B cell (primary cell): ENCODE measurements around the gene PRKCH. TPM values are rescaled to one million over a fixed set of nuclear protein-coding genes. Genes with fewer than 3 reads are reported as not detected.

Source experiments
- ATAC-seq: fragments of 200-7000 bp; cut with Tn5 transposase; one replicate; pipeline ENCODE4 v1.10.0; 2021; ENCODE audit warnings: low read depth, mild to moderate bottlenecking, moderate number of reproducible peaks, moderate library complexity
- CTCF ChIA-PET: fragments of 350-600 bp; sonication (Branson Sonifier 250); formaldehyde crosslinking; loops from one replicate; lab custom pipeline; 2021; ENCODE audit warnings: antibody characterized with exemption, inconsistent platforms; lab: Charles Lee
- POLR2A ChIA-PET: fragments of 350-600 bp; sonication (Branson Sonifier 250); formaldehyde crosslinking; loops from one replicate; lab custom pipeline; 2021; ENCODE audit warnings: antibody characterized with exemption; lab: Charles Lee
- DNase-seq: peaks from one replicate; pipeline ENCODE4 v3.0.0; 2013
- H2AFZ ChIP-seq: 2 replicates; pipeline ENCODE4 v1.6.1; 2012; ENCODE audit warnings: mild to moderate bottlenecking, low read depth, low read length; ENCODE audit not compliant: insufficient read depth, poor library complexity, severe bottlenecking
- H3K27ac ChIP-seq, 2 donors: 1 replicate in 1 of 2; 2 replicates in 1 of 2; pipeline ENCODE4 v1.5.1; 2012 to 2013; ENCODE audit warnings: low read length in 2 of 2, mild to moderate bottlenecking in 2 of 2, moderate library complexity in 1 of 2
- H3K27me3 ChIP-seq, 4 experiments: fragments of 200-600 bp in 1 of 4; sonication (generic) in 1 of 4; replicated peaks in 1 of 4; 1 replicate in 2 of 4; 2 replicates in 2 of 4; pipeline versions ENCODE4 v1.6.1 to v1.7.0; 2013 to 2016; ENCODE audit warnings: low read length in 3 of 4, mild to moderate bottlenecking in 2 of 4, mixed read lengths in 1 of 4, moderate library complexity in 1 of 4; ENCODE audit not compliant: insufficient read depth in 4 of 4, control insufficient read depth in 3 of 4; ENCODE audit errors: control extremely low read depth in 1 of 4
- H3K36me3 ChIP-seq, 2 experiments: replicated peaks in 1 of 2; 1 replicate in 1 of 2; 2 replicates in 1 of 2; pipeline versions ENCODE4 v1.6.1 to v1.7.1; 2013; ENCODE audit warnings: low read length in 1 of 2; ENCODE audit not compliant: insufficient read depth in 2 of 2, control insufficient read depth in 1 of 2; ENCODE audit errors: control extremely low read depth in 1 of 2, extremely low read depth in 1 of 2
- H3K4me1 ChIP-seq, 2 donors: fragments of 200-600 bp in 1 of 2; sonication (generic) in 1 of 2; 1 replicate in 1 of 2; 2 replicates in 1 of 2; pipeline versions ENCODE4 v1.5.1 to v1.6.1; 2013 to 2017; ENCODE audit warnings: low read length in 2 of 2; ENCODE audit not compliant: control insufficient read depth in 2 of 2, insufficient read depth in 2 of 2
- H3K4me2 ChIP-seq: replicated peaks from 2 replicates; pipeline ENCODE3; 2012; ENCODE audit warnings: mild to moderate bottlenecking, low read depth, low read length; ENCODE audit not compliant: poor library complexity, severe bottlenecking
- H3K4me3 ChIP-seq, 5 experiments: fragments of 200-600 bp in 1 of 5; sonication (generic) in 1 of 5; 1 replicate in 3 of 5; 2 replicates in 2 of 5; pipeline versions ENCODE4 v1.5.1 to v1.7.0; 2011 to 2016; ENCODE audit warnings: low read length in 4 of 5, mild to moderate bottlenecking in 4 of 5, low read depth in 2 of 5, control low read depth in 1 of 5, moderate library complexity in 1 of 5; ENCODE audit not compliant: insufficient read depth in 1 of 5; ENCODE audit errors: control extremely low read depth in 1 of 5, extremely low read depth in 1 of 5
- H3K79me2 ChIP-seq: fragments of 200-600 bp; sonication (generic); one replicate; pipeline ENCODE4 v1.6.0; 2016; ENCODE audit warnings: low read length; ENCODE audit not compliant: control insufficient read depth, insufficient read depth
- H3K9ac ChIP-seq: fragments of 200-600 bp; sonication (generic); 2 replicates; pipeline ENCODE4 v1.6.1; 2017; ENCODE audit warnings: mild to moderate bottlenecking, low read length, moderate library complexity
- H3K9me3 ChIP-seq, 3 donors: one replicate each; pipeline versions ENCODE4 v1.6.1 to v1.7.1; 2013; ENCODE audit warnings: low read length in 2 of 3; ENCODE audit not compliant: control insufficient read depth in 2 of 3, insufficient read depth in 1 of 3; ENCODE audit errors: control extremely low read depth in 1 of 3
- H4K20me1 ChIP-seq: 2 replicates; pipeline ENCODE4 v1.6.0; 2012; ENCODE audit warnings: mild to moderate bottlenecking, low read length; ENCODE audit not compliant: insufficient read depth, control insufficient read depth, poor library complexity, severe bottlenecking
- H3K27ac Mint-ChIP-seq: one replicate; pipeline ENCODE4 v1.8.0; 2021; ENCODE audit warnings: mixed read lengths
- H3K27me3 Mint-ChIP-seq: one replicate; pipeline ENCODE4 v1.8.0; 2021; ENCODE audit warnings: mixed read lengths
- H3K4me1 Mint-ChIP-seq: one replicate; pipeline ENCODE4 v1.8.0; 2021; ENCODE audit warnings: mixed read lengths
- H3K4me3 Mint-ChIP-seq: one replicate; pipeline ENCODE4 v1.8.0; 2021; ENCODE audit warnings: mixed read lengths
- H3K9me3 Mint-ChIP-seq: one replicate; pipeline ENCODE4 v1.8.0; 2022; ENCODE audit warnings: mixed read lengths; ENCODE audit not compliant: insufficient read depth
- CTCF ChIP-seq: fragments of 200-600 bp; IDR thresholded peaks from one replicate; pipeline ENCODE4 v1.8.0; 2022; ENCODE audit warnings: antibody characterized with exemption, mild to moderate bottlenecking
- EZH2 ChIP-seq: IDR thresholded peaks from 2 replicates; pipeline ENCODE4 v1.6.1; 2012; ENCODE audit warnings: borderline replicate concordance, low read depth, mild to moderate bottlenecking, moderate library complexity, low read length; ENCODE audit not compliant: insufficient read depth, poor library complexity, severe bottlenecking
- WGBS: methylation state at CpG from one replicate; pipeline ENCODE4 v1.1.5; 2013; ENCODE audit warnings: missing lambda C conversion rate; ENCODE audit not compliant: insufficient coverage; 5-methylcytosine and 5-hydroxymethylcytosine counted together
- intact Hi-C: fragments of 100-400 bp; cut with micrococcal nuclease; formaldehyde crosslinking; loops from one replicate; pipeline ENCODE4 v1.10.0; 2022
- polyA plus RNA-seq: library from polyadenylated mRNA; depleted of rRNA; stranded (reverse); fragments of >200 nt; gene quantifications from 2 replicates; pipeline ENCODE4 v1.2.3, GENCODE V29; 2012
- total RNA-seq, 2 donors: library from RNA; stranded (reverse); fragments of 120-200 nt in 1 of 2; gene quantifications; 1 replicate in 1 of 2; 2 replicates in 1 of 2; pipeline versions ENCODE4 v1.2.3 to v1.2.4, GENCODE V29; 2013 to 2022

PRKCH gene
- total and polyA plus RNA-seq, 2 donors (not counting 1 experiment from before 2014, with no cell fraction given) = 2.0 to 5.0 TPM

- Histone ChIP-seq H3K4me3 (no peak overlapping the region), H4K20me1 (no peaks in the 10 kb centered on the region), H2AFZ (no peak overlapping the region), H3K4me2 (no peak overlapping the region), H3K27ac (no peak overlapping the region), H3K36me3 (no peaks in the 10 kb centered on the region), H3K79me2 (no peaks in the 10 kb centered on the region), H3K27me3 (no peaks in the 10 kb centered on the region), H3K9ac (no peak overlapping the region), H3K9me3 (no peaks in the 10 kb centered on the region), H3K4me1 (no peaks in the 10 kb centered on the region)
- intact Hi-C loops = no loop called here
- ChIA-PET POLR2A (no interaction called here), CTCF (no interaction called here)
- Mint-ChIP-seq H3K27me3 (peaks cover 8% of the 10 kb centered on the region), H3K27ac (peak overlapping the region; percentile 27), H3K4me1 (peaks cover 5% of the 10 kb centered on the region), H3K4me3 (no peak overlapping the region), H3K9me3 (no peaks in the 10 kb centered on the region)
- no peak for DNase-seq
- WGBS = no CpG with 5 or more reads among the region's 1 CpG
- ATAC-seq = no peak
- TF ChIP-seq CTCF (no peak), EZH2 (no peak)
These were observed 83.3 kb downstream of the PRKCH start for GRCh38 chr14:61404637-61405036.

- Histone ChIP-seq H3K9ac (no peak overlapping the region), H4K20me1 (no peaks in the 10 kb centered on the region), H3K4me3 (no peak overlapping the region), H3K4me2 (no peak overlapping the region), H3K27ac (no peak overlapping the region), H3K9me3 (no peaks in the 10 kb centered on the region), H3K27me3 (no peaks in the 10 kb centered on the region), H3K36me3 (no peaks in the 10 kb centered on the region), H3K4me1 (no peaks in the 10 kb centered on the region), H3K79me2 (no peaks in the 10 kb centered on the region), H2AFZ (no peak overlapping the region)
- no peak overlapping the region for H3K27ac Mint-ChIP-seq
- intact Hi-C loops = no loop called here
- ChIA-PET POLR2A (no interaction called here), CTCF (no interaction called here)
- ATAC-seq (no peak), DNase-seq (no peak)
- H3K4me3 Mint-ChIP-seq = no peak overlapping the region
- no peak for TF ChIP-seq CTCF
- TF ChIP-seq EZH2 = no peak
- H3K4me1 Mint-ChIP-seq = peaks cover 5% of the 10 kb centered on the region
- no peaks in the 10 kb centered on the region for H3K9me3 Mint-ChIP-seq
- WGBS = 100% methylated on average over 2 of the region's 4 CpGs
- peaks cover 8% of the 10 kb centered on the region for H3K27me3 Mint-ChIP-seq
These were observed 84.8 kb downstream of the PRKCH start for GRCh38 chr14:61406198-61406597.
